H9 (cell line): ENCODE measurements around the gene FXR1. TPM values are rescaled to one million over a fixed set of nuclear protein-coding genes. Genes with fewer than 3 reads are reported as not detected.

Experiments
- DNase-seq: peaks from one replicate; pipeline ENCODE4 v3.0.0-alpha.2; 2017
- H2AFZ ChIP-seq: one replicate; pipeline ENCODE4 v1.6.1; 2013; ENCODE audit warnings: mild to moderate bottlenecking, low read length, control low read depth, moderate library complexity
- H2AK5ac ChIP-seq: 2 replicates; pipeline ENCODE4 v1.6.1; 2013; ENCODE audit warnings: low read length, control low read depth, mixed read lengths; ENCODE audit not compliant: insufficient read length
- H2BK120ac ChIP-seq: one replicate; pipeline ENCODE4 v1.6.1; 2013; ENCODE audit warnings: low read depth, mild to moderate bottlenecking, low read length, control low read depth, inconsistent platforms; ENCODE audit not compliant: poor library complexity, severe bottlenecking
- H2BK12ac ChIP-seq: 2 replicates; pipeline ENCODE4 v1.6.1; 2013; ENCODE audit warnings: low read length, control low read depth, mixed read lengths, low read depth; ENCODE audit not compliant: insufficient read length
- H2BK15ac ChIP-seq: 2 replicates; pipeline ENCODE4 v1.6.1; 2013; ENCODE audit warnings: low read depth, low read length, control low read depth
- H2BK20ac ChIP-seq: one replicate; pipeline ENCODE4 v1.6.1; 2013; ENCODE audit warnings: low read depth, mild to moderate bottlenecking, low read length, control low read depth, inconsistent platforms; ENCODE audit not compliant: poor library complexity, severe bottlenecking
- H2BK5ac ChIP-seq: 2 replicates; pipeline ENCODE4 v1.6.1; 2013; ENCODE audit warnings: low read length, control low read depth, mixed read lengths; ENCODE audit not compliant: insufficient read length
- H3K14ac ChIP-seq: 2 replicates; pipeline ENCODE4 v1.6.1; 2013; ENCODE audit warnings: low read length, control low read depth; ENCODE audit not compliant: insufficient read depth
- H3K18ac ChIP-seq: 2 replicates; pipeline ENCODE4 v1.6.1; 2013; ENCODE audit warnings: low read depth, mild to moderate bottlenecking, mixed read lengths, low read length, control low read depth; ENCODE audit not compliant: insufficient read length
- H3K23ac ChIP-seq: 2 replicates; pipeline ENCODE4 v1.6.1; 2013; ENCODE audit warnings: low read length, control low read depth, mixed read lengths, low read depth; ENCODE audit not compliant: insufficient read length
- H3K23me2 ChIP-seq: 2 replicates; pipeline ENCODE4 v1.6.1; 2013; ENCODE audit warnings: low read depth, mild to moderate bottlenecking, mixed read lengths, low read length, control low read depth; ENCODE audit not compliant: insufficient read length, poor library complexity, severe bottlenecking
- H3K27ac ChIP-seq: 2 replicates; pipeline ENCODE4 v1.5.1; 2013; ENCODE audit warnings: low read length, control low read depth, mixed read lengths, low read depth; ENCODE audit not compliant: insufficient read length
- H3K27me3 ChIP-seq: 2 replicates; pipeline ENCODE4 v1.6.1; 2013; ENCODE audit warnings: low read length, control low read depth, inconsistent platforms; ENCODE audit not compliant: insufficient read depth
- H3K4ac ChIP-seq: 2 replicates; pipeline ENCODE4 v1.6.1; 2013; ENCODE audit warnings: low read depth, mild to moderate bottlenecking, control low read depth, inconsistent platforms, low read length, moderate library complexity
- H3K4me1 ChIP-seq: 2 replicates; pipeline ENCODE4 v1.6.1; 2013; ENCODE audit warnings: low read length, control low read depth, inconsistent platforms; ENCODE audit not compliant: insufficient read depth
- H3K4me2 ChIP-seq: 2 replicates; pipeline ENCODE4 v1.6.1; 2013; ENCODE audit warnings: low read length, control low read depth, mixed read lengths; ENCODE audit not compliant: insufficient read length, insufficient read depth
- H3K56ac ChIP-seq: 2 replicates; pipeline ENCODE4 v1.6.1; 2013; ENCODE audit warnings: low read depth, mild to moderate bottlenecking, mixed read lengths, low read length, control low read depth; ENCODE audit not compliant: insufficient read length
- H3K79me1 ChIP-seq: 2 replicates; pipeline ENCODE4 v1.6.1; 2013; ENCODE audit warnings: low read depth, mild to moderate bottlenecking, moderate library complexity, low read length, control low read depth, inconsistent platforms; ENCODE audit not compliant: insufficient read depth, poor library complexity, severe bottlenecking
- H3K79me2 ChIP-seq: 2 replicates; pipeline ENCODE4 v1.6.1; 2013; ENCODE audit warnings: low read length, control low read depth, inconsistent platforms; ENCODE audit not compliant: insufficient read depth
- H3K9ac ChIP-seq: 2 replicates; pipeline ENCODE4 v1.6.1; 2013; ENCODE audit warnings: low read length, control low read depth, mixed read lengths; ENCODE audit not compliant: insufficient read length; ENCODE audit errors: extremely low read depth
- H3K9me3 ChIP-seq: one replicate; pipeline ENCODE4 v1.6.1; 2013; ENCODE audit warnings: low read depth, low read length, inconsistent platforms; ENCODE audit not compliant: control insufficient read depth
- H3T11ph ChIP-seq: one replicate; pipeline ENCODE4 v1.6.1; 2013; ENCODE audit warnings: mild to moderate bottlenecking, low read length, control low read depth, inconsistent platforms
- H4K20me1 ChIP-seq: one replicate; pipeline ENCODE4 v1.6.1; 2013; ENCODE audit not compliant: control insufficient read depth, insufficient read length, insufficient read depth
- H4K5ac ChIP-seq: 2 replicates; pipeline ENCODE4 v1.6.1; 2013; ENCODE audit warnings: low read depth, mild to moderate bottlenecking, mixed read lengths, low read length, control low read depth; ENCODE audit not compliant: insufficient read length
- H4K8ac ChIP-seq: replicated peaks from 2 replicates; pipeline ENCODE4 v1.6.1; 2013; ENCODE audit warnings: low read length, control low read depth, mixed read lengths, low read depth; ENCODE audit not compliant: insufficient read length
- H4K91ac ChIP-seq: 2 replicates; pipeline ENCODE4 v1.6.1; 2013; ENCODE audit warnings: low read depth, mild to moderate bottlenecking, moderate library complexity, mixed read lengths, low read length, control low read depth; ENCODE audit not compliant: insufficient read length
- H3K27ac Mint-ChIP-seq, 3 experiments: 2 replicates in 2 of 3; 3 replicates in 1 of 3; pipeline ENCODE4 v1.8.0; 2020 to 2021; ENCODE audit warnings: mixed read lengths in 3 of 3, mild to moderate bottlenecking in 1 of 3, moderate library complexity in 1 of 3
- H3K27me3 Mint-ChIP-seq: 2 replicates; pipeline ENCODE4 v1.8.0; 2021; ENCODE audit warnings: low read depth, mild to moderate bottlenecking, moderate library complexity, mixed read lengths
- H3K36me3 Mint-ChIP-seq, 3 experiments: 2 replicates in 2 of 3; 3 replicates in 1 of 3; pipeline ENCODE4 v1.8.0; 2020 to 2021; ENCODE audit warnings: low read depth in 3 of 3, mixed read lengths in 3 of 3; ENCODE audit not compliant: insufficient read depth in 1 of 3
- H3K4me1 Mint-ChIP-seq, 2 experiments: 2 replicates each; pipeline ENCODE4 v1.8.0; 2020; ENCODE audit warnings: mixed read lengths in 2 of 2
- H3K4me3 Mint-ChIP-seq, 2 experiments: 2 replicates in 1 of 2; 3 replicates in 1 of 2; pipeline ENCODE4 v1.8.0; 2020 to 2021; ENCODE audit warnings: mild to moderate bottlenecking in 2 of 2, mixed read lengths in 2 of 2, moderate library complexity in 1 of 2
- H3K9me3 Mint-ChIP-seq, 2 experiments: 2 replicates in 1 of 2; 3 replicates in 1 of 2; pipeline ENCODE4 v1.8.0; 2020; ENCODE audit warnings: mild to moderate bottlenecking in 2 of 2, mixed read lengths in 2 of 2, moderate library complexity in 1 of 2
- CTCF ChIP-seq: fragments of 200-600 bp; sonication (generic); conservative IDR thresholded peaks from 3 replicates; pipeline ENCODE4 v1.8.0; 2021; ENCODE audit warnings: antibody characterized with exemption, mild to moderate bottlenecking
- total RNA-seq: library from RNA; stranded (reverse); gene quantifications from 2 replicates; pipeline ENCODE4 v1.2.1, GENCODE V29; 2021

Gene FXR1
- total RNA-seq, 1 experiment from 2014 or later: 240 TPM

- peaks cover 13 to 35% (median 20%) of the 10 kb centered on the region in 3 experiments; a peak in 6 of 7 replicates for H3K36me3 Mint-ChIP-seq
- peak overlapping the region; percentile 59 to 94 (median 75); a peak in 5 of 7 replicates for H3K27ac Mint-ChIP-seq
Measured at GRCh38 chr3:180922242-180922641, 9.8 kb downstream of the FXR1 start.

More at GRCh38 chr3:180922242-180922641, 9.8 kb downstream of the FXR1 start:
- Histone ChIP-seq H3K18ac (no peak overlapping the region), H3K27me3 (no peaks in the 10 kb centered on the region), H3K23ac (no peak overlapping the region), H3K14ac (no peak overlapping the region), H3K27ac (no peak overlapping the region), H2BK120ac (no peak overlapping the region), H3K23me2 (no peaks in the 10 kb centered on the region), H2BK15ac (no peak overlapping the region), H4K20me1 (no peaks in the 10 kb centered on the region), H3K79me2 (peaks cover 81% of the 10 kb centered on the region; the same call in 1 of the 2 replicates), H3K79me1 (no peaks in the 10 kb centered on the region), H4K91ac (no peak overlapping the region), H4K5ac (no peak overlapping the region), H2BK20ac (no peak overlapping the region), H2BK12ac (no peak overlapping the region), H4K8ac (no peak overlapping the region), H3K4me2 (no peak overlapping the region), H3K4ac (no peak overlapping the region), H2AK5ac (no peak overlapping the region), H3K56ac (no peak overlapping the region), H2AFZ (no peak overlapping the region), H3T11ph (no peak overlapping the region), H2BK5ac (no peak overlapping the region), H3K4me1 (no peaks in the 10 kb centered on the region; the same call in 1 of the 2 replicates), H3K9me3 (no peaks in the 10 kb centered on the region), H3K9ac (no peak overlapping the region)
- peaks cover 48 to 58% of the 10 kb centered on the region in 2 experiments for H3K4me1 Mint-ChIP-seq
- DNase-seq: no peak
- TF ChIP-seq CTCF: no peak
- no peaks in the 10 kb centered on the region; a peak in 1 of 5 replicates for H3K9me3 Mint-ChIP-seq
- H3K4me3 Mint-ChIP-seq: peak overlapping the region in 1 of 2 experiments; percentile 23; a peak in 1 of 5 replicates
- no peaks in the 10 kb centered on the region for H3K27me3 Mint-ChIP-seq
